ENCODE results near the gene ZNF837.

GRCh38 chr19:58417071-58417470, 36.2 kb upstream of the ZNF837 start:
- TF ChIP-seq, protein P1, sequence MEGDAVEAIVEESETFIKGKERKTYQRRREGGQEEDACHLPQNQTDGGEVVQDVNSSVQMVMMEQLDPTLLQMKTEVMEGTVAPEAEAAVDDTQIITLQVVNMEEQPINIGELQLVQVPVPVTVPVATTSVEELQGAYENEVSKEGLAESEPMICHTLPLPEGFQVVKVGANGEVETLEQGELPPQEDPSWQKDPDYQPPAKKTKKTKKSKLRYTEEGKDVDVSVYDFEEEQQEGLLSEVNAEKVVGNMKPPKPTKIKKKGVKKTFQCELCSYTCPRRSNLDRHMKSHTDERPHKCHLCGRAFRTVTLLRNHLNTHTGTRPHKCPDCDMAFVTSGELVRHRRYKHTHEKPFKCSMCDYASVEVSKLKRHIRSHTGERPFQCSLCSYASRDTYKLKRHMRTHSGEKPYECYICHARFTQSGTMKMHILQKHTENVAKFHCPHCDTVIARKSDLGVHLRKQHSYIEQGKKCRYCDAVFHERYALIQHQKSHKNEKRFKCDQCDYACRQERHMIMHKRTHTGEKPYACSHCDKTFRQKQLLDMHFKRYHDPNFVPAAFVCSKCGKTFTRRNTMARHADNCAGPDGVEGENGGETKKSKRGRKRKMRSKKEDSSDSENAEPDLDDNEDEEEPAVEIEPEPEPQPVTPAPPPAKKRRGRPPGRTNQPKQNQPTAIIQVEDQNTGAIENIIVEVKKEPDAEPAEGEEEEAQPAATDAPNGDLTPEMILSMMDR (IDR thresholded peaks at IDR 0.05) = no peak
- TF ChIP-seq POLR2A (IDR thresholded peaks at IDR 0.05) = no peak
